ENCODE data around the gene KSR2.

Gene KSR2

DNA sequence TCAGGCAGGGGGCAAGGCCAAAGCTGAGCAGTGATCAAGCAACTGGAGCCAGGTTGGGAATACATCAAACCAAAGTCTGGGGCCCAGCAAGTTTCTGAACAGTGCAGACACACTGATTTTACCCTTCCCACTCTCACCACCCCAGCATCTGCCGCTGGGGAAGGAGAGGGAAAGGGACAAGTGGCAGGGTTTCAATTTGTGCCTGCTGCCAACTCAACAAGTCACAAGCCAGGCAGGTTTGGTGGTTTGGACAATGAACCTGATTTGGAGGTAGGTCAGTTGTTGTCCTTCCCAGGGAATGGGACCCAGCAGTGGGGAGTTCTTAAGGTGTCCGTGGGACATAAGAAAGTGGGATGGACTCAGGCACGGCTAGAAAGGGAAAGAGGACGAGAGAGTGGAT, 455.4 kb downstream of the KSR2 start:
- TF ChIP-seq, protein P1, sequence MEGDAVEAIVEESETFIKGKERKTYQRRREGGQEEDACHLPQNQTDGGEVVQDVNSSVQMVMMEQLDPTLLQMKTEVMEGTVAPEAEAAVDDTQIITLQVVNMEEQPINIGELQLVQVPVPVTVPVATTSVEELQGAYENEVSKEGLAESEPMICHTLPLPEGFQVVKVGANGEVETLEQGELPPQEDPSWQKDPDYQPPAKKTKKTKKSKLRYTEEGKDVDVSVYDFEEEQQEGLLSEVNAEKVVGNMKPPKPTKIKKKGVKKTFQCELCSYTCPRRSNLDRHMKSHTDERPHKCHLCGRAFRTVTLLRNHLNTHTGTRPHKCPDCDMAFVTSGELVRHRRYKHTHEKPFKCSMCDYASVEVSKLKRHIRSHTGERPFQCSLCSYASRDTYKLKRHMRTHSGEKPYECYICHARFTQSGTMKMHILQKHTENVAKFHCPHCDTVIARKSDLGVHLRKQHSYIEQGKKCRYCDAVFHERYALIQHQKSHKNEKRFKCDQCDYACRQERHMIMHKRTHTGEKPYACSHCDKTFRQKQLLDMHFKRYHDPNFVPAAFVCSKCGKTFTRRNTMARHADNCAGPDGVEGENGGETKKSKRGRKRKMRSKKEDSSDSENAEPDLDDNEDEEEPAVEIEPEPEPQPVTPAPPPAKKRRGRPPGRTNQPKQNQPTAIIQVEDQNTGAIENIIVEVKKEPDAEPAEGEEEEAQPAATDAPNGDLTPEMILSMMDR (IDR thresholded peaks at IDR 0.05) = no peak
- no peak overlapping the region for H3K27ac ChIP-seq
- H3K4me3 ChIP-seq = no peak overlapping the region
- DNase-seq (ENCODE audit: low spot score) = no peak

DNA sequence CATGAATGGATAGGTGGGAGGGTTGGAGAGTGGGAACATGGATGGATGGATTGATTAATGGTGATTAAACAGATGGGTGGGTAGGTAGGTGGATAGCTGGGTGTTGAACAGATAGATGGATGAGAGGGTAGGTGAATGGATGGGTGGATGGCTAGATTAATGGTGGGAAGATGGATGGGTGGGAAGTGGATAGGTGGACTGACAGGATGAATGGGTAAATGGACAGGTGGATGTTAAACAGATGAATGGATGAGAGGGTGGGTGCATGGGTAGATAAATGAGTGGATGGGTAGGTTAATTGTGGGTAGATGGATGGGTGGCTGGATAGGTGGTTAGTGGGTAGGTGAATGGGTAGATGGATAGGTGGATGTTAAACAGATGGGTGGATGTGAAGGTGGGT, 460.3 kb downstream of the KSR2 start:
- no peak for DNase-seq (ENCODE audit: low spot score)
- TF ChIP-seq, protein P1 (IDR thresholded peaks at IDR 0.05) = no peak
- no peak overlapping the region for H3K4me3 ChIP-seq
- no peak overlapping the region for H3K27ac ChIP-seq

DNA sequence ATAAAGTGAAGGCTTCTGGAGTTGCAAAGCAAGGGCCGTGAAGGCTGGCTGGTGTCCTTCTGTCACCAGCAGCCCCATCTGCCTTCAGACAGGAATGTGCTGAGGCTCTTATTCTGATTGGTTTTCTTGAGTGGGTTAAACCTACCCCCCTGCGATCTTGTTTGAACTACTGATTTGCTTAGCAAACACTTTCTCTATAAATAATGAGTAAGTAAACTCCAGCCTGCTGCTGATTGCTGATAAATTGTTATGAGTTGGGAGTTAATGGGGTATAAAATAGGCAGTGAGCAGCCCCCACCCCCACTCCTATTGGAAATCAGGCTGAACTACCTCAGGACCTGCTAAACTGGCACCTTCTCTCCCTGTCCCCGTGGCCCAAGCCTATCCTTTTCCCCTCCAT, 461.2 kb downstream of the KSR2 start:
- TF ChIP-seq, protein P1 (IDR thresholded peaks at IDR 0.05) = no peak
- H3K4me3 ChIP-seq = no peak overlapping the region
- no peak overlapping the region for H3K27ac ChIP-seq
- no peak for DNase-seq (ENCODE audit: low spot score)

DNA sequence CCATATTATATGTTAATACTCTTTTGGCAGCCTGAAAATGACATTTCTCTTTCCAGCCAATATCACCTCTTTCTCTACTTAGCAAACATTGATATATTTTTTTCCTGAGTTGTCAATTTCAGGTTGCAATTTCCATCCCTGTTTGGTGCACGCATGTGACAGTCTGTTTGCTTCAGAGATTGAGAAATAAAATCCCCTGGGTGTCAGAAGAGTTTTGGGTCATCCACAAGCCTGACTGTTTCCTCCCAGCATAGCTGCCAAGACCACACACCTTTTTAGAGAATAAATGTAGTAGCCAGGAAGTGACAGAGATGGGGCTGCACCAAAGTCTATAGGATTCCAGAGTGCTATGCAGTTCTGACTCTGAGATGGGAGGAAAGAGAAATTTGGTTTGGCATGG, 462.5 kb downstream of the KSR2 start:
- Histone ChIP-seq H3K27ac (no peak overlapping the region), H3K4me3 (no peak overlapping the region)
- DNase-seq (ENCODE audit: low spot score) = no peak
- TF ChIP-seq, protein P1 (IDR thresholded peaks at IDR 0.05) = no peak

DNA sequence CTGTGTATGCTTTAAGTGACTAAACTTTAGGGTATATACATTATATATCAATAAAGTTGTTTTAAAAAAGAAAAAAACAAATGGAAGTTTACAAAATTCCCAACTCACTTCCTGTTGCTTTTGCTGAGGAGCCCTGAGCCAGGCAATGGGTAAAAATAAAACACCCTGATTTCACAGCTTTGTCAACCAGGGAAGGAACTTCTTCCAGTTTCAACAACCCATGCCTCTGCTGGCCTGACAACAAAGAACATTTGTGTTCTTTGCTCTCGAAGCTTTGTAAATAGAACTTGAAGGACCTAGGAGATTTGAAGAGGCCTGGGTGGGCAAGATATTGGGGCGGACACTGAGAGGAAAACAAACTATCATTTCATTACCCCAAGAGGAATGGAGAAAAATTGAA, 466.2 kb downstream of the KSR2 start:
- TF ChIP-seq, protein P1 (IDR thresholded peaks at IDR 0.05) = no peak
- Histone ChIP-seq H3K27ac (no peak overlapping the region), H3K4me3 (no peak overlapping the region)
- no peak for DNase-seq (ENCODE audit: low spot score)

DNA sequence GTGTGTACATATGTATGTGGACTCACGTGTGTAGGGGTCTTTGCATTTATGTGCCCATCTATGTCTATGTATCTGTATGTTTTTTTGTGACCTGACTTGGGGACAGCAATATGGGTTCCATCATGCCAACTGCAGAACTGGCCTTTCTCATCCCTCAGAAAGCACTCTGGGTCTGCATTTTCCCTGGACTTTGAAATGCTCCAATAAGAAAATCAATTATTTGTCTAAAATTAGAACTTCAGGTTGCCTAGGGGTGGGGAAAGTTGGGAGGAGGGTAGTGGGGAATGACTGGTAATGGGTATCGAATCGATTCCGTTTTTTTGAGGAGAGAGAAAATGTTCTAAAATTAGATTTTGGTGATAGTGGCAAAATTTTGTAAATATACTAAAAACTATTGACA, 466.6 kb downstream of the KSR2 start:
- TF ChIP-seq, protein P1 (IDR thresholded peaks at IDR 0.05) = no peak
- Histone ChIP-seq H3K4me3 (no peak overlapping the region), H3K27ac (no peak overlapping the region)
- no peak for DNase-seq (ENCODE audit: low spot score)

DNA sequence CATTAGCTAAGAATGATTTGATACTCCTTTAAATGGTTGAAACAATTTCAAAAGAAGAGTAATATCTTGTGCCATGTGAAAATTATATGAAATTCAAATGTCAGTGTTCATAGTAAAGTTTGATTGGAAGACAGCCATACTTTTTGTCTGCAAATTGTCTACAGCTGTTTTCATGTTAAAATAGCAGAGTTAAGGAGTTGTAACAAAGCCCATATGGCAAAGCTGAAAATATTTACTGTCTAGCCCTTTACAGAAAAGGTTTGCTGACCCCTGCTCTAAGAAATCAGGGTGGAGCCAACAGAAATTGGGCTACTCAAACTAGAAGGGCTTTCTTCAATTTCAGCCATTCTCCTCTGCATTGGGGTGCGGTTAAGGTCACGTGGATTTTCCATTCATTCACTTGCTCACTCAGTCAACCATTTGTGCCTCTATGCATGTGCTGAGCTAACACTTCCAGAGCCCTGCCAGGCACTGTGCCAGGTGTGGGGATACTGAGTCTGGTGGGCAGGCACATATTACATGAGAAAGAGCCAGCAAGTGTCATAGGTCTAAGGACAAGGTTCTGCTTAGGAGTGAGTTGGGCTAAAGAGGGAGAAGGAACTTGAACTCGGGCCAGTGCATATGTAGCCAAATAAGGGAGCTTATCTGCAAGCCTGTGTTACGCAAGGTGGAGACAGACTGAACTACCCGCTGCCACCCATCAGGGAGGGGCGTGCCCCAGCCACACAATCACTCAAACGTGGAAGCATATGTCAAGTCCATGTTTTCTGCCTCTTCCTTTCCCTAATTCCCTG, 467.5 kb downstream of the KSR2 start:
- no peak for DNase-seq (ENCODE audit: low spot score)
- no peak overlapping the region for H3K4me3 ChIP-seq
- H3K27ac ChIP-seq = no peak overlapping the region
- TF ChIP-seq, protein P1 (IDR thresholded peaks at IDR 0.05) = no peak
